HEK293T (cell line): ENCODE results near the gene PLXNB1.

Experiments used
- CTCF ChIA-PET: fragments of 350-600 bp; formaldehyde crosslinking; extraction: SDS; loops from one replicate; lab custom pipeline; 2021; ENCODE audit warnings: antibody characterized with exemption, inconsistent platforms; lab: Yijun Ruan, JAX
- POLR2A ChIA-PET: fragments of 350-600 bp; formaldehyde crosslinking; extraction: SDS; loops from one replicate; lab custom pipeline; 2020; ENCODE audit warnings: antibody characterized with exemption, inconsistent platforms; lab: Yijun Ruan, JAX
- DNase-seq: peaks from one replicate; pipeline ENCODE4 v3.0.0; 2012; ENCODE audit warnings: mixed read lengths; ENCODE audit errors: extremely low spot score
- ARNT ChIP-seq: fragments of 450-650 bp; IDR thresholded peaks from 2 replicates; pipeline ENCODE4 v1.6.1; 2017; ENCODE audit warnings: mild to moderate bottlenecking
- BHLHE40 ChIP-seq: fragments of 450-650 bp; IDR thresholded peaks from 2 replicates; pipeline ENCODE4 v1.6.1; 2016; ENCODE audit warnings: mild to moderate bottlenecking, moderate library complexity, borderline replicate concordance
- CTBP1 ChIP-seq: fragments of 450-650 bp; IDR thresholded peaks from 2 replicates; pipeline ENCODE4 v1.6.1; 2016; ENCODE audit warnings: borderline replicate concordance
- ELF4 ChIP-seq: fragments of 450-650 bp; IDR thresholded peaks from 2 replicates; pipeline ENCODE4 v1.6.1; 2017; ENCODE audit warnings: antibody characterized with exemption
- FOXA1 ChIP-seq: fragments of 450-650 bp; IDR thresholded peaks from 2 replicates; pipeline ENCODE4 v1.6.1; 2016; ENCODE audit warnings: mild to moderate bottlenecking
- FOXK2 ChIP-seq: fragments of 450-650 bp; IDR thresholded peaks from 2 replicates; pipeline ENCODE4 v1.6.1; 2016; ENCODE audit warnings: mild to moderate bottlenecking
- FOXM1 ChIP-seq: fragments of 450-650 bp; IDR thresholded peaks from 2 replicates; pipeline ENCODE4 v1.6.1; 2017; ENCODE audit warnings: mild to moderate bottlenecking, borderline replicate concordance
- HDGF ChIP-seq: fragments of 450-650 bp; IDR thresholded peaks from 2 replicates; pipeline ENCODE4 v1.6.1; 2017; ENCODE audit warnings: antibody characterized with exemption, borderline replicate concordance
- L3MBTL2 ChIP-seq: fragments of 450-650 bp; conservative IDR thresholded peaks from 2 replicates; pipeline ENCODE4 v1.6.1; 2016; ENCODE audit warnings: mild to moderate bottlenecking
- LEF1 ChIP-seq: fragments of 450-650 bp; IDR thresholded peaks from 2 replicates; pipeline ENCODE4 v1.6.1; 2017; ENCODE audit warnings: mild to moderate bottlenecking, borderline replicate concordance
- NFRKB ChIP-seq: fragments of 450-650 bp; IDR thresholded peaks from 2 replicates; pipeline ENCODE4 v1.6.1; 2016; ENCODE audit warnings: mild to moderate bottlenecking, moderate library complexity
- SP1 ChIP-seq: fragments of 450-650 bp; IDR thresholded peaks from 2 replicates; pipeline ENCODE4 v1.6.1; 2017
- SUZ12 ChIP-seq: fragments of 450-650 bp; IDR thresholded peaks from 2 replicates; pipeline ENCODE4 v1.6.1; 2016; ENCODE audit warnings: mild to moderate bottlenecking
- TARDBP ChIP-seq: fragments of 450-650 bp; IDR thresholded peaks from 2 replicates; pipeline ENCODE4 v1.6.1; 2016
- ZNF384 ChIP-seq: fragments of 450-650 bp; IDR thresholded peaks from 2 replicates; pipeline ENCODE4 v1.6.1; 2016
- TF ChIP-seq, protein P1 (sequence below): fragments of 450-650 bp; IDR thresholded peaks from 2 replicates; pipeline ENCODE4 v1.6.1; 2016

Gene PLXNB1

DNA sequence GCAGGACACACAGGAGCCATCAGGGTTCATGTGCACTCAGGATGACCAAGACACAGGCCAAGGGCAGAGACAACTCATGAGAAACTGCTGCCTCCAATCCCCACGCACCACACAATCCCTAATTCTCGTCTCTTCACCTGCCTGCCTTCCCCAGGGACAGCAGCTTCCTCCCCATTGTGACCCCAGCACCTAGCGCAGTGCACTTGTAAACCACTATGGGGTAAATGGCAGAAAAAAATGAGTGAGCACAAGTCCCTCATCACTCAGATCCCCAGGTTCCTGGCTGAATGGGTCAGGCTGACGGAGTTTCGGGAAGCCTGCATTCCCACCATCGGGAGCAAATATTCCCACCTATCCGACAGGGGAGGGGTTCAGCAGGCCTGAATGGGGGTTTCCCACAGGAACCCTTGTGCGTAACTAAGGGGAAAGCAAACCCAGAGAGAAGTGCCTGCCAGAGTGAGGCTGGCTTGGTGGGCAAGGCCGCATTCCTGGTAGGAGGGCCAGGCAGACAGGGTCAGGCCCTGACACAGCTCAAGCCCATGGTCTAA is 18.8 kb downstream of the PLXNB1 start:
- POLR2A ChIA-PET: no interaction called here
- CTCF ChIA-PET: interaction anchor here (3.3 kb wide), 1 partner anchor 25 kb away, joined by 28 read pairs; no protein-coding TSS in a partner anchor

GRCh38 chr3:48410205-48411040 is 19.5 kb downstream of the PLXNB1 start:
- CTCF ChIA-PET: interaction anchor here (3.3 kb wide), 1 partner anchor 26 kb away, joined by 28 read pairs; no protein-coding TSS in a partner anchor
- POLR2A ChIA-PET: no interaction called here
- no peak for DNase-seq
- TF ChIP-seq CTBP1 (no peak), L3MBTL2 (no peak), BHLHE40 (no peak), FOXA1 (no peak), FOXM1 (no peak), SUZ12 (no peak), ARNT (no peak), ELF4 (no peak), LEF1 (no peak), SP1 (no peak), TARDBP (no peak), HDGF (no peak), NFRKB (no peak), FOXK2 (no peak), ZNF384 (no peak)

More for the DNA sequence above, 18.8 kb downstream of the PLXNB1 start:
- TF ChIP-seq BHLHE40: no peak
- no peak for TF ChIP-seq NFRKB
- TF ChIP-seq FOXM1: no peak
- TF ChIP-seq HDGF: no peak
- TF ChIP-seq CTBP1: no peak
- TF ChIP-seq FOXA1: no peak
- TF ChIP-seq FOXK2: no peak
- no peak for TF ChIP-seq L3MBTL2
- no peak for TF ChIP-seq TARDBP
- TF ChIP-seq LEF1: no peak
- TF ChIP-seq, protein P1, sequence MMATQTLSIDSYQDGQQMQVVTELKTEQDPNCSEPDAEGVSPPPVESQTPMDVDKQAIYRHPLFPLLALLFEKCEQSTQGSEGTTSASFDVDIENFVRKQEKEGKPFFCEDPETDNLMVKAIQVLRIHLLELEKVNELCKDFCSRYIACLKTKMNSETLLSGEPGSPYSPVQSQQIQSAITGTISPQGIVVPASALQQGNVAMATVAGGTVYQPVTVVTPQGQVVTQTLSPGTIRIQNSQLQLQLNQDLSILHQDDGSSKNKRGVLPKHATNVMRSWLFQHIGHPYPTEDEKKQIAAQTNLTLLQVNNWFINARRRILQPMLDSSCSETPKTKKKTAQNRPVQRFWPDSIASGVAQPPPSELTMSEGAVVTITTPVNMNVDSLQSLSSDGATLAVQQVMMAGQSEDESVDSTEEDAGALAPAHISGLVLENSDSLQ: no peak
- TF ChIP-seq SUZ12: no peak
- TF ChIP-seq ELF4: no peak
- no peak for TF ChIP-seq ZNF384
- TF ChIP-seq SP1: no peak
- TF ChIP-seq ARNT: no peak
- no peak for DNase-seq

DNA sequence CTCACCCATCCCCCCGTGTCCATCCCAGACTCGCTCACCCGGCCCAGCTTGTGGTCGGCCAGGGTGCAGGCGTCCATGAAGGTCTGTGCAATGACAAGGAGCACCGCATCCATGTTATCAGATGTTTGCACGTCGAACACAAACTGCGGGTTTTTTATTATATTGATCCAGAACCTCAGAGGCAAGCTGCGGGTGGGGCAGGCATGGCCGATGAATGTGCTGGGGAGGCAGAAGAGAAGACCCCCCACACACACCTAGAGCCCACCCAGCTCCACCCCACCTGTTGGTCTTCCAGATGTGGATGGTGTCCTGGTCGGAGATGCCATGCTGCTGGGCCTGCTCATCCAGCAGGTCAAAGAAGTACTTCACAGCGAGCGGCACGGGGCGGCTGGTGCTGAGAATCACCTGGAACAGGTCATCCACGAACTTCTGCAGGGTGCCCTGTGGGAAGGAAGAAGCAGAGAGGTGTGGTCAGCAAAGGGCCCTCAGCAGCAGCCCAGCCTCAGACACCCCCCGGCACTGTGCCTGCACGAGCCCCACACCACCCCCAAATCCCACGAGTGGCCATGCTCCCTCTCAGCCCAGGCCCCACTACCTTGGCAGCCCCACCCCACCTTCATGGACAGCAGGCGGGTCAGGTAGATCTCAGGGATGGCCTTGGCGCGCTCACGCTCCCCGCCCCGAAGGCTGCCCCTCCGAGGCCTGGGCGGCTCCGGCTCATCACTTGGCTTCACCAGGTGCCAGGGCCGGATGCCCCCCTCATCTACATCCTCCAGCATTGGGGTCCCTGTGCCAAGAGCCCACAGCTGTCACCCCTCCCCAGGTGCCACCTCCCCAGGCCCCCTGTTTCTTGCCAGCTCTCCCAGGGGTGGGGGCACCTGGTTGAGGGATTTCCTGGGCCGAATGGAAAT is 20.3 kb downstream of the PLXNB1 start:
- CTCF ChIA-PET: interaction anchor here (1.0 to 3.7 kb wide), 3 partner anchors 9 to 26 kb away, joined by 3 to 35 read pairs (median 9); no protein-coding TSS in a partner anchor
- DNase-seq: no peak
- TF ChIP-seq FOXA1: no peak
- TF ChIP-seq BHLHE40: no peak
- TF ChIP-seq ELF4: no peak
- TF ChIP-seq L3MBTL2: no peak
- TF ChIP-seq SP1: no peak
- no peak for TF ChIP-seq CTBP1
- TF ChIP-seq, protein P1: no peak
- no peak for TF ChIP-seq NFRKB
- no peak for TF ChIP-seq ARNT
- POLR2A ChIA-PET: interaction anchor here (2.4 kb wide), 1 partner anchor 27 kb away, joined by 8 read pairs; no protein-coding TSS in a partner anchor

DNA sequence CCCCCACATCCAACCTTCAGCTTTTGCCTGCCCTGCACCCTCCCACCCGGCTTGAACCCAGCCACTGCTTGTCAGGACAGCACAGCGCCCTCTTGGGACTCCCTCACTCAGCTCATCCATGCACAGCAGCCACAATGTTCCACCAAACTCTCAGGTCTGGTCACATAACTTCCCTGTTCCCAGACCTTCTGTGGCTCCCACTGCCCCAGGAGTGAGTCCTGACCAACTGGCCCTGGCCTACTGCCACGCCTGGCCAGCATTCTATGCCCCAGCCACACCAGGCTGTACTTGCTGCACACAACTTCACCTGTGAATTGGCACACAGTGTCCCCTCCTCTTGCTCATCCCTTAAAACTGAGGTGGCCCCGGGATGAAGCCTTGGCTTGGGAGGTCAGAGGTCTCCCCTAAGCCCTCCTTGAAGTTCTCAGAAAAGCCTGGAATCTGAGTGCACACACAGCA is 21.0 kb downstream of the PLXNB1 start:
- ChIA-PET POLR2A (interaction anchor here (2.4 kb wide), 1 partner anchor 27 kb away, joined by 8 read pairs; no protein-coding TSS in a partner anchor), CTCF (interaction anchor here (0.9 to 3.7 kb wide), 5 partner anchors 8 to 135 kb away, joined by 3 to 35 read pairs (median 4); no protein-coding TSS in a partner anchor)
- DNase-seq: no peak
- TF ChIP-seq, protein P1: no peak
- TF ChIP-seq NFRKB (no peak), FOXK2 (no peak), ZNF384 (no peak), CTBP1 (no peak), LEF1 (no peak), FOXM1 (no peak), L3MBTL2 (no peak), SP1 (no peak), BHLHE40 (no peak), ELF4 (no peak), HDGF (no peak)
